ENCODE results near the gene SOD1. TPM values are rescaled to one million over a fixed set of nuclear protein-coding genes. Genes with fewer than 3 reads are reported as not detected.

The SOD1 gene
- total and polyA plus RNA-seq, 3 donors from 2014 or later: 135 to 265 (median 170) TPM

DNA sequence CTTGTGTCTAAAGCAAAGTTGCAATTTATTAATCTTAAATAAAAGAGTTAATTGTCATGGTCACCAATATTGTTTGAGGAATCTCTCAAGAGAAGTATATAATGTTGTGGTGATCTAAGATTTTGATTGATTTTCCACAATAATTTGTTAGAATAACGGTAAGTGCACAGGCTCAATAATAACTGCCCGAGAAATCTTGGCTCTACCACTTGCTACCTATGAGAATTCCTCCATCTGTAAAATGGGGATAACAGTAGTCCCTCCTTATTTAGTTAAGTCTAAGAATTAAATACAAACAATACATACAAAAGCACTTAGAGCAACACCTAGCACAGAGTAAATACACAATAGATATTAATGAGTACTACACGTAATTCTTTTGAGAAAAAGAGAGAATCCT, 53.6 kb downstream of the SOD1 start:
- TF ChIP-seq CTCF (IDR thresholded peaks at IDR 0.05) (no peak), POLR2A (IDR thresholded peaks at IDR 0.05) (no peak)
- Histone ChIP-seq H3K9me3 (no peaks in the 10 kb centered on the region), H3K36me3 (ENCODE audit: low read depth, missing control alignments) (no peaks in the 10 kb centered on the region), H3K27me3 (no peaks in the 10 kb centered on the region), H3K4me1 (peaks cover 11% of the 10 kb centered on the region), H3K4me3 (no peak overlapping the region), H3K27ac (no peak overlapping the region)
- 46 to 63% methylated on average over 3 of the region's 3 CpGs for WGBS, 2 donors
- intact Hi-C loops (cut with DNase I; ENCODE audit: low total_unique reads): no loop called here
- no peak for DNase-seq

DNA sequence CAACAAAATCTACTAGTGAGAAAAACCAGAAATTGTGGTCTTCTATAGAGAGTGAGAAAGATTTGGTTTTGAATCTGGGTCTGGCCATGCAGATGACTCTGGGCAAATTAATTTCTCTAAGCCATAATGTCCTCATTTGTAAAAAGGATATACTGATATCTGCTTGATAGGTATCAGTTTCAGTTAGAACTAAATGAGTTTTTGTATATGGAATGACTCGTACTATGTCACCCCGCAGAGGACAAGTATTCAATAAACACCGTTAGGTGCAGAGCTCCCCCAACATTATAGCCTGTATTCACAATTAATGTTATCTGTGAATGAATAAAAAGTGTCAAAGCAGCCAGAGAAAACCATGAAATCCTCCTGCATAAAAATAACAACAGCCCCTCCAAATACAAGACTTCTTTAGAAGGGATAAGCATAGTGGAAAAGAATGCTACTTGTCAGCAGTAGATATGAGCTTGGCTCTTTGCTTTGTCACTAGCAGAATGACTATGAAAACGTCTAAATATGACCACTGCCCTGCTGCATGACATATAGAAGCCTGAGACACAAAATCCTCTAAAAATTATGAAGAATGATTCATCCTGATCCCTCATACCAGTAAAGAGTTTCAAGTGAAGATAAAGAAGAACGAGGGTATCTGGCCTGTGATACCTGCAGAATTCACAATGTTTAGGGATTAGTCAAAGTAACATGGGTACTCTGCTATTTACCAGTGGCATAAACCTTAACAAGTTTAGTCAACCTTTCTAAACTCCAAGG, 54.7 kb downstream of the SOD1 start:
- WGBS, 2 donors: 69 to 83% methylated on average over 5 of the region's 5 CpGs
- TF ChIP-seq CTCF (IDR thresholded peaks at IDR 0.05) (no peak), POLR2A (IDR thresholded peaks at IDR 0.05) (no peak)

DNA sequence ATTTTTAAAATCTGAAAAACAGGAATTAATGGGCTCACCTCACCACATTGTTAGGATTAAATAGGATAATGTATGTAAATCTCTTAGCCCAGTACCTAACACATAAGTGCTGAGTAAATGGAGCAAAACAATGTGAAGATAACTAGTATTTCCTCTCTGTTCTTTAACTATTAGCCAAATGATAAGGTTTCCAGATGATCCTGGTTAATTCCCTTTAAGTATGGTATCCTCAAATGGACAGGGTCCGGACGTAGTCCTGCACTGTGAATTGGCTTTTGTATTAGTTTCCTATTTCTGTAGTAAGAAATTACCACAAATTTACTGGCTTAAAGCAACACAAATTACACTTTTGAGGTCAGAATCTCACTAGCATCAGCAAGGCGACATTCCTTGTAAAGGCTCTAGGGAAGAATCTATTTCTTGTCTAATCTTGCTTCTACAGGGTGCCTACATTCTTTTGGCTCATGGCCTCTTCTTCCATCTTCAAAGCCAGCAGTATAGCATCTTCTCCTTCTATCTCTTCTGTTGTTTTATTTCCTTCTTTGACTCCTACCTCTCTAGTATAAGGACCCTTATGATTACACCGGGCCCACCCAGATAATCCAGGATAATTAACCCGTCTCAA, 55.4 kb downstream of the SOD1 start:
- 81 to 83% methylated on average over 5 of the region's 5 CpGs for WGBS, 2 donors
- H3K4me1 ChIP-seq: peaks cover 11% of the 10 kb centered on the region
- intact Hi-C loops (cut with DNase I; ENCODE audit: low total_unique reads): no loop called here

More for the DNA sequence above, 54.7 kb downstream of the SOD1 start:
- Histone ChIP-seq H3K27me3 (no peaks in the 10 kb centered on the region), H3K9me3 (no peaks in the 10 kb centered on the region), H3K4me3 (no peak overlapping the region), H3K36me3 (ENCODE audit: low read depth, missing control alignments) (no peaks in the 10 kb centered on the region), H3K27ac (peak overlapping the region in 1 of 2 donors; percentile 16), H3K4me1 (peaks cover 11% of the 10 kb centered on the region)
- intact Hi-C loops (cut with DNase I; ENCODE audit: low total_unique reads): no loop called here
- DNase-seq: no peak

GRCh38 chr21:31716106-31716505, 56.6 kb downstream of the SOD1 start:
- Histone ChIP-seq H3K36me3 (ENCODE audit: low read depth, missing control alignments) (no peaks in the 10 kb centered on the region), H3K9me3 (no peaks in the 10 kb centered on the region), H3K27ac (no peak overlapping the region), H3K4me3 (no peak overlapping the region), H3K27me3 (no peaks in the 10 kb centered on the region), H3K4me1 (peaks cover 11% of the 10 kb centered on the region)
- intact Hi-C loops (cut with DNase I; ENCODE audit: low total_unique reads): no loop called here
- 58 to 74% methylated on average over 2 of the region's 2 CpGs for WGBS, 2 donors
- no peak for TF ChIP-seq CTCF (IDR thresholded peaks at IDR 0.05)
- no peak for TF ChIP-seq POLR2A (IDR thresholded peaks at IDR 0.05)
- no peak for DNase-seq

More for the DNA sequence above, 55.4 kb downstream of the SOD1 start:
- Histone ChIP-seq H3K27me3 (no peaks in the 10 kb centered on the region), H3K4me3 (no peak overlapping the region), H3K36me3 (ENCODE audit: low read depth, missing control alignments) (no peaks in the 10 kb centered on the region), H3K27ac (peak overlapping the region in 1 of 2 donors; percentile 16), H3K9me3 (no peaks in the 10 kb centered on the region)
- no peak for TF ChIP-seq POLR2A (IDR thresholded peaks at IDR 0.05)
- TF ChIP-seq CTCF (IDR thresholded peaks at IDR 0.05): no peak
- no peak for DNase-seq

Small RNA genes lying within 50 kb of the gene (small RNA-seq; reads per million reads assigned to genes)
- 0 reads per million in 2 donors for gene RF01241

Other genes starting within 250 kb of the SOD1 start
- 10 to 100 TPM; 44.0 to 50.2 TPM for gene SCAF4, start 72.4 kb downstream of the SOD1 start, total RNA-seq
- gene SCAF4, start 72.4 kb downstream of the SOD1 start, polyA plus RNA-seq (ENCODE audit: insufficient read depth, low read depth, low replicate concordance): 45.3 TPM
- 1 to 10 TPM; 6.8 to 7.6 TPM for gene HUNK, start 213.3 kb downstream of the SOD1 start, total RNA-seq
- 2.1 TPM for gene HUNK, start 213.3 kb downstream of the SOD1 start, polyA plus RNA-seq (ENCODE audit: insufficient read depth, low read depth, low replicate concordance)

All from testis (tissue), 3 donors.